PC-9 (cell line): ENCODE results near the gene MLEC.

Source experiments
- CTCF ChIP-seq: fragments of 200-600 bp; sonication (generic); conservative IDR thresholded peaks from 2 replicates; pipeline ENCODE4 v1.6.1; 2017; ENCODE audit warnings: mixed run types, antibody characterized with exemption, mild to moderate bottlenecking, moderate library complexity
- EZH2 ChIP-seq: fragments of 200-600 bp; sonication (generic); IDR thresholded peaks from 2 replicates; pipeline ENCODE4 v1.8.0; 2017; ENCODE audit warnings: antibody characterized with exemption, low read depth

- no peak for TF ChIP-seq CTCF
- no peak for TF ChIP-seq EZH2
These were observed 50.8 kb downstream of the MLEC start for GRCh38 chr12:120737557-120738251.
